ENCODE measurements around the gene SHCBP1L.

- TF ChIP-seq MYC (IDR thresholded peaks at IDR 0.05; ENCODE audit: low read depth, low read length): no peak
- TF ChIP-seq POLR2A (IDR thresholded peaks at IDR 0.05; ENCODE audit: extremely low read depth, insufficient read length): no peak
- no peak for TF ChIP-seq MAX (IDR thresholded peaks at IDR 0.05; ENCODE audit: low read depth, low read length)
- TF ChIP-seq CTCF (IDR thresholded peaks at IDR 0.05; ENCODE audit: low read depth, low read length): no peak
Observed at GRCh38 chr1:182990413-182991144, 37.6 kb upstream of the SHCBP1L start.

Data from NB4 (cell line).